CD4-positive, alpha-beta T cell treated with Interleukin-6 for 4 hours (primary cell): ENCODE data around the gene BRAT1.

ENCODE experiments used
- DNase-seq: peaks from one replicate; pipeline ENCODE4 v3.0.0-alpha.2; 2020; ENCODE audit warnings: mixed read lengths

The BRAT1 gene

DNA sequence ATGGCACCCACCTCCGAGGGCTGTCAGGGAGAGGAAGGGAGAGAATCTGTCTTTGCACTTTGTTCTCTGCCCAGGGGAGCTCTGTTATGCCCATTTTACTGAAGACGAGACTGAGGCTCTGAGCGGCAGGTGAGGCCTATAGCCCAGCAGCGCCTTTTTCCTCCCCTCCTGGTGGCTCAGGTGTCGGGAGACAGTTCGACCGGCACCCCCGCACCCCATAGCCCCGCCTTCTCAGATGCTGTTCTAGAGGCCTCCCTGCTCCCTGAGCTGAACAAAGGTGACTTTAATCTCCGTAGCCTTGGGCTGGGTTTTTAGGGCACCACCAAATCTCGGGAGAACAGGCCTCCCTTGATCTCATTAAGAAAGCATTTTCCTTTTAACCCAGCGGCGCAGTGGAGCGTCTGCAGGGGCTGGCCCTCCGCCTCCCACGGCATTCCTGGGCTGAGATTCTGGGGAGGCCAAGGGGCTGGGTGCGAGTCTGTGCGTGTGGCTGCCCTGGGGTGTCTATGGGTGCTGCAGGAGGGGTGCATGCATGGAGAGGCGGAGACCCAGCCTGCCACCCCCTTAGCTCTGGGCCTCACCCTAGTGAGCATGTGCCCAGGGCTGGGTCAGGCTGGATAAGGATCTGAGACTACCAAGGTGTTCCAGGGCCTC lies 32.4 kb downstream of the BRAT1 start:
- DNase-seq = peak; percentile 52

- peak; percentile 81 for DNase-seq
These were observed 33.3 kb downstream of the BRAT1 start for GRCh38 chr7:2521952-2522591.

DNA sequence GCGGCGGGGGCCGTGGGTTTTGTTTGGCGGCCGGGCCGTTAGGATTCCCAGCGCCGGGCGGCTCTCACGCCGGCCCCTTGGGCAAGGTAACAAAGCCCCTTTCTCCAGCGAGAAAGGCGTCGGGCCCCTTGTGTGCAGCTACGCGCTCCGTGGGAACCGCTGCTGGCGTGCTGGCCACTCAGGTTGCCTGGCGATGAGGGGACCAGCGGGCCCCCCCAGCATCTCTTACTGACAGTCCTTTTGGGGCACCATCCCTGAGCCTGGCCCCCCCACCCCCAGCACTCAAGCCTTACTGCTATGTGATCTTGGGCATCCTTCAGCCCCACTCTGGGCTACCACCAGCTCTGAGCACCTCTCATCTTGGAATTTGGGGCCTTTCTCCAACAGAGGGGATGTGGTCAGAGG lies 34.0 kb downstream of the BRAT1 start:
- DNase-seq = no peak

- no peak for DNase-seq
These were observed 34.5 kb downstream of the BRAT1 start for GRCh38 chr7:2520761-2521290.

- peak; percentile 50 for DNase-seq
These were observed 35.1 kb downstream of the BRAT1 start for GRCh38 chr7:2520131-2520760.

DNA sequence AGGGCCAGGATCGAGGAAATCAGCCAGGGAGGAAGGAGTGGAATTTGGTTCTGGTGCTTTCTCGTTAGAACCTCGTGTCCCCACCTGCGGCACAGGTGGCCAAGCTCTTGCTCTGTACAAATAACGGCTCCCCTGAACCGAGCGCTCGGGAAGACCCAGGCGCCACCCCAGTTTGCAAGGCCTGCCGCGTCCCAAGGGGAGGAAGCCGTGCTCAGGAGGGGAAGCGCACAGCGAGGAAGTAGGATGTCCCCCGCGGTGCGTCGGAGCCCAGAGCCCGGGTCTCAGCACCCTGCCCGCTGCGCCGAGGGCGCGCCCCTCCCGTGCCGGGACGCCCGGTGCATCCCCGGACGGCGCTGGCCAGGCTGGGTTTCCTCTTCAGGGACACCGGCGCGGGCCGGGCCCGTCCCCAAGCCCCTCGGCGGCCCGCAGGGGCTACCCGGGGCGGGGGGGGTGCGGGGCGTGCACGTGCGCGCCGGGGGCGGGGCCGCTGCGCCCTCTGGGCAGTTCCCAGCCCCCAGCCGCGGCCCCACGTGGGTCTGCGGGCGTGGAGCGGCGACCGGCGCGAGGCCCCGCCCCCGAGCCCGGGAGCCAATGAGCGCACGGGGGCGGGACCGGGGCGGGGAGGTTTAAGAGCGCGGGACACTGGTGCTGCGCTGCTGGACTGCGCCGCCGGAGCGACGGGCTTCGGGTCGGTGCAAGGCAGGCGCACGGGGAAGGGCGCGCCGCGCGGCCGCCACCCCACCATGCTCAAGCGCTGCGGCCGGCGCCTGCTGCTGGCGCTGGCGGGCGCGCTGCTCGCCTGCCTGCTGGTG lies 36.0 kb downstream of the BRAT1 start, which contains the start of gene LFNG:
LFNG (plus strand) TSS at position 656 of the 812 bp plus-strand sequence; CDS start at position 744, 88 bp downstream.
- DNase-seq = peak; percentile 93

DNA sequence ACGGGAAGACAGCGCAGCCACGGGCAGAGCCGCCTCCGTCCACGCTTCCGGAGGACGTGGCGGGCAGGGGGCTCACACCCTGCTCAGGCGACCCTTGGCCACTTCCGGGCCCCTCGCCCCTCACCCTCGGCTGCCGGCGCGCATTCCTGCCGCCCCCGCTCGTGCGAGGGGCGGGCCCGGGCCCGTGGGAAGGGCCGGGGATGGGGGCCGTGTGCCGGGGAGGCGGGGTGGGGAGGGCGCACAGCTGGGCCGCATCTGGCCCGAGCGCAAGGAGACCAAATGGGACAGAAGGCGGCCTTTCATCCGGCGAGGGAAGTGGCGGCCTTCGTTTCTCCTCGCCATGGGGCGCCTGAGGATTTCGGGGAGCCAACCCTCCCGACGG lies 36.6 kb downstream of the BRAT1 start:
- no peak for DNase-seq

- no peak for DNase-seq
These were observed 37.4 kb downstream of the BRAT1 start for GRCh38 chr7:2517678-2518507.

- DNase-seq = no peak
These were observed 38.3 kb downstream of the BRAT1 start for GRCh38 chr7:2517026-2517425.

DNA sequence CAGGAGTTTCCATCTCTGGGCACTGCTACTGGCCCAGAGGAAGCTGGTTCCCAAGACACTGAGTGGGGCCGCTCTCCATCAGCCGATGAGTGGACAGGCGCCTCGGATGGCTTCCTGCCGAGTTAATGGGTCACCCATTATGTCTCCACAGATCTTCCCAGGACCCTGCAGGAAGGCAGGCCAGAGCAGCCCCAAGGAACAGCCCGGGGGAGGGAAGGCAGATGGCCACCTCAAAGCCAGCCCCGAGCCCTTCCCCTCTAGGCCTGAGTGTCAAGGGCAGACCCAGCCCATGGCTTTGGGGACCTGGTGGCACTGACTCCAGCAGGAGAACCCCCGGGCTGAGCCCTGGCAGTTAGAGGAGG lies 39.1 kb downstream of the BRAT1 start:
- DNase-seq = no peak

DNA sequence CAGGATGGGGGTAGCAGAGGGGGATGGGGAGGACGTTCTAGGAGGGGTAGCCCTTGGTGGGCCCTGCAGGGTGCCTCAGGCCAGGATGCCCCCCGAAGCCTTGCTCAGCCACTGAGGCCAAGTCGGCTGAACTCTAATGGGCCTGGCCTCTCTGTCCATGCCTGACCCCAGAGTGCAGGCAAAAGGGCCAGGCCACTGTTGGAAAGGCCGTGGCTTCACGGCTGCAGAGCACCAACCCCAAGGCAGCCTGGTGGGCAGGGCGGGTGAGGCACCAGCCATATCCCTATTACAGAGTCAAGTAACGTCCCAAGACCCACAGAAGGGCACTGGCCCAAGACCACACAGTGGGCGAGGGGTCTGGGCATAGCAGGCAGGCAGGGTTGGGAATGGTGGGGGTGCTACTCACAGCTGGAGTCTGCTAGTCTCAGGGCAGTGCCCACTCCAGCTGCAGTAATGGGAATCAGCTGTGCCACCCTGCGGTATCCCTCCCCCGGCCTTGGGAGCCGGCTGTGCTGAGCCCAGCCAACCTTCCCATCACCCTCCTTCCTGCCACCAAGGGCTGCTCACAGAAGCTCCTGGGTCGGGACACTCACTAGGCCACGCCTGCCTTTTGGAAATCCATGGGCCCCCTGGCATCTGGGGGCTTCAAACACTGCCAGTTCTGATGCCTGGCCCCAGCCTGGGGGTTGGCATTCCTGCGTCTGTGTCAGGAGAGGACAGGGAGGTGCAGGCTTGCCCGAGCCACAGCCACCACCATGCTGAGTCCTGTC lies 39.7 kb downstream of the BRAT1 start:
- no peak for DNase-seq

GRCh38 chr7:2514473-2515423 lies 40.6 kb downstream of the BRAT1 start:
- DNase-seq = no peak

GRCh38 chr7:2513702-2514101 lies 41.6 kb downstream of the BRAT1 start:
- DNase-seq = no peak

- no peak for DNase-seq
These were observed 42.6 kb downstream of the BRAT1 start for GRCh38 chr7:2512713-2513112.

GRCh38 chr7:2512179-2512661 lies 43.1 kb downstream of the BRAT1 start:
- no peak for DNase-seq

GRCh38 chr7:2511769-2512168 lies 43.6 kb downstream of the BRAT1 start:
- DNase-seq = no peak

DNA sequence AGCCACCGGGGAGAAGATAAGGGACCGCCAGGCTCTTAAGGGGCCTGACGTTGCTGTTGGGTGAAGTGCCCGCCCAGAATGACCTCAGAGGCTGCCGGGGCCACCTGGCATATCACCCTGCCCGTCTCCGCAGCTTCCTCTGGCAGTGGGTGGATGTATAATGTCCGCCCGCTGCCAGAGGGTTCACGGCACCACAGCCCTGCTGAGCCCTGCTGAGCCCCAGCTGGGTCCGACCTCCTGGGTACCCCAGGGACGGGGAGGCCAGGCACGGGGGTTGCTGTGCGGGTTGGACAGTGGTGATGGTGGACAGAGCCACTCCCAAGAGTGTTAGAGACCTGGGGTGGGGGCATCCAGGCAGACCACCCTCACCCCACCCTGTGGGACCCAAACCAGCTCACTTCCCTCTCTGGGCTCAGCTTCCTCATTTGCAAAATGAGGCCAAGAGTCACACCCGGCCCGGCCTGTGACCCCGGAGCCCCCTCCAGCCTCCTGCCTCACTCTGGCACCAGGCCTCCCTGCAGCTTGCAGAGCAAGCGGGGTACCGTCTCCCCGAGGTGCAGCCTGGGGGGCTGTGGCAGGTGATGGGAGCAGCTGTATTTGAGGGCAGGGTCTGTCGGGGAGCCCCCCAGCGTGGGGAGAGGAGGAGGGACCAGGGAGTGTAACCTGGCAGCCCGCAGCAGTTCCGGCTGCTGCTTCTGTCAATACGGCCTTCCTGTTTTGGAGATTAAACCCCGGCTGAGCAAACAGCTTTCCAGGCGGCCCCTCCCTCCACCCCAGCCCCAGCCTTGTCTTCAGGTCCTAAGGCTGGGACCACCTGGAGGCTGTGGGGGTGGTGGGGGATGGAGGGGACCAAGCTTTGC lies 44.2 kb downstream of the BRAT1 start:
- DNase-seq = peak; percentile 81

GRCh38 chr7:2510130-2510776 lies 45.1 kb downstream of the BRAT1 start:
- no peak for DNase-seq
